B cell (primary cell): ENCODE measurements around the gene G0S2. TPM values are rescaled to one million over a fixed set of nuclear protein-coding genes. Genes with fewer than 3 reads are reported as not detected.

ENCODE experiments used
- ATAC-seq: fragments of 200-7000 bp; cut with Tn5 transposase; one replicate; pipeline ENCODE4 v1.10.0; 2021; ENCODE audit warnings: low read depth, mild to moderate bottlenecking, moderate number of reproducible peaks, moderate library complexity
- CTCF ChIA-PET: fragments of 350-600 bp; sonication (Branson Sonifier 250); formaldehyde crosslinking; loops from one replicate; lab custom pipeline; 2021; ENCODE audit warnings: antibody characterized with exemption, inconsistent platforms; lab: Charles Lee
- POLR2A ChIA-PET: fragments of 350-600 bp; sonication (Branson Sonifier 250); formaldehyde crosslinking; loops from one replicate; lab custom pipeline; 2021; ENCODE audit warnings: antibody characterized with exemption; lab: Charles Lee
- DNase-seq: peaks from one replicate; pipeline ENCODE4 v3.0.0; 2013
- H2AFZ ChIP-seq: 2 replicates; pipeline ENCODE4 v1.6.1; 2012; ENCODE audit warnings: mild to moderate bottlenecking, low read depth, low read length; ENCODE audit not compliant: insufficient read depth, poor library complexity, severe bottlenecking
- H3K27ac ChIP-seq, 2 donors: 1 replicate in 1 of 2; 2 replicates in 1 of 2; pipeline ENCODE4 v1.5.1; 2012 to 2013; ENCODE audit warnings: low read length in 2 of 2, mild to moderate bottlenecking in 2 of 2, moderate library complexity in 1 of 2
- H3K27me3 ChIP-seq, 4 experiments: fragments of 200-600 bp in 1 of 4; sonication (generic) in 1 of 4; replicated peaks in 1 of 4; 1 replicate in 2 of 4; 2 replicates in 2 of 4; pipeline versions ENCODE4 v1.6.1 to v1.7.0; 2013 to 2016; ENCODE audit warnings: low read length in 3 of 4, mild to moderate bottlenecking in 2 of 4, mixed read lengths in 1 of 4, moderate library complexity in 1 of 4; ENCODE audit not compliant: insufficient read depth in 4 of 4, control insufficient read depth in 3 of 4; ENCODE audit errors: control extremely low read depth in 1 of 4
- H3K36me3 ChIP-seq, 2 experiments: replicated peaks in 1 of 2; 1 replicate in 1 of 2; 2 replicates in 1 of 2; pipeline versions ENCODE4 v1.6.1 to v1.7.1; 2013; ENCODE audit warnings: low read length in 1 of 2; ENCODE audit not compliant: insufficient read depth in 2 of 2, control insufficient read depth in 1 of 2; ENCODE audit errors: control extremely low read depth in 1 of 2, extremely low read depth in 1 of 2
- H3K4me1 ChIP-seq, 2 donors: fragments of 200-600 bp in 1 of 2; sonication (generic) in 1 of 2; 1 replicate in 1 of 2; 2 replicates in 1 of 2; pipeline versions ENCODE4 v1.5.1 to v1.6.1; 2013 to 2017; ENCODE audit warnings: low read length in 2 of 2; ENCODE audit not compliant: control insufficient read depth in 2 of 2, insufficient read depth in 2 of 2
- H3K4me2 ChIP-seq: replicated peaks from 2 replicates; pipeline ENCODE3; 2012; ENCODE audit warnings: mild to moderate bottlenecking, low read depth, low read length; ENCODE audit not compliant: poor library complexity, severe bottlenecking
- H3K4me3 ChIP-seq, 5 experiments: fragments of 200-600 bp in 1 of 5; sonication (generic) in 1 of 5; 1 replicate in 3 of 5; 2 replicates in 2 of 5; pipeline versions ENCODE4 v1.5.1 to v1.7.0; 2011 to 2016; ENCODE audit warnings: low read length in 4 of 5, mild to moderate bottlenecking in 4 of 5, low read depth in 2 of 5, control low read depth in 1 of 5, moderate library complexity in 1 of 5; ENCODE audit not compliant: insufficient read depth in 1 of 5; ENCODE audit errors: control extremely low read depth in 1 of 5, extremely low read depth in 1 of 5
- H3K79me2 ChIP-seq: fragments of 200-600 bp; sonication (generic); one replicate; pipeline ENCODE4 v1.6.0; 2016; ENCODE audit warnings: low read length; ENCODE audit not compliant: control insufficient read depth, insufficient read depth
- H3K9ac ChIP-seq: fragments of 200-600 bp; sonication (generic); 2 replicates; pipeline ENCODE4 v1.6.1; 2017; ENCODE audit warnings: mild to moderate bottlenecking, low read length, moderate library complexity
- H3K9me3 ChIP-seq, 3 donors: one replicate each; pipeline versions ENCODE4 v1.6.1 to v1.7.1; 2013; ENCODE audit warnings: low read length in 2 of 3; ENCODE audit not compliant: control insufficient read depth in 2 of 3, insufficient read depth in 1 of 3; ENCODE audit errors: control extremely low read depth in 1 of 3
- H4K20me1 ChIP-seq: 2 replicates; pipeline ENCODE4 v1.6.0; 2012; ENCODE audit warnings: mild to moderate bottlenecking, low read length; ENCODE audit not compliant: insufficient read depth, control insufficient read depth, poor library complexity, severe bottlenecking
- H3K27ac Mint-ChIP-seq: one replicate; pipeline ENCODE4 v1.8.0; 2021; ENCODE audit warnings: mixed read lengths
- H3K27me3 Mint-ChIP-seq: one replicate; pipeline ENCODE4 v1.8.0; 2021; ENCODE audit warnings: mixed read lengths
- H3K4me1 Mint-ChIP-seq: one replicate; pipeline ENCODE4 v1.8.0; 2021; ENCODE audit warnings: mixed read lengths
- H3K4me3 Mint-ChIP-seq: one replicate; pipeline ENCODE4 v1.8.0; 2021; ENCODE audit warnings: mixed read lengths
- H3K9me3 Mint-ChIP-seq: one replicate; pipeline ENCODE4 v1.8.0; 2022; ENCODE audit warnings: mixed read lengths; ENCODE audit not compliant: insufficient read depth
- EZH2 ChIP-seq: IDR thresholded peaks from 2 replicates; pipeline ENCODE4 v1.6.1; 2012; ENCODE audit warnings: borderline replicate concordance, low read depth, mild to moderate bottlenecking, moderate library complexity, low read length; ENCODE audit not compliant: insufficient read depth, poor library complexity, severe bottlenecking
- WGBS: methylation state at CpG from one replicate; pipeline ENCODE4 v1.1.5; 2013; ENCODE audit warnings: missing lambda C conversion rate; ENCODE audit not compliant: insufficient coverage; 5-methylcytosine and 5-hydroxymethylcytosine counted together
- intact Hi-C: fragments of 100-400 bp; cut with micrococcal nuclease; formaldehyde crosslinking; loops from one replicate; pipeline ENCODE4 v1.10.0; 2022
- polyA plus RNA-seq: library from polyadenylated mRNA; depleted of rRNA; stranded (reverse); fragments of >200 nt; gene quantifications from 2 replicates; pipeline ENCODE4 v1.2.3, GENCODE V29; 2012
- total RNA-seq, 2 donors: library from RNA; stranded (reverse); fragments of 120-200 nt in 1 of 2; gene quantifications; 1 replicate in 1 of 2; 2 replicates in 1 of 2; pipeline versions ENCODE4 v1.2.3 to v1.2.4, GENCODE V29; 2013 to 2022
- TF ChIP-seq, protein P1 (sequence below): fragments of 200-600 bp; IDR thresholded peaks from one replicate; pipeline ENCODE4 v1.8.0; 2022; ENCODE audit warnings: antibody characterized with exemption, mild to moderate bottlenecking

Gene G0S2
- total and polyA plus RNA-seq, 2 donors (not counting 1 experiment from before 2014, with no cell fraction given), result 6.2 TPM; not detected in 1

DNA sequence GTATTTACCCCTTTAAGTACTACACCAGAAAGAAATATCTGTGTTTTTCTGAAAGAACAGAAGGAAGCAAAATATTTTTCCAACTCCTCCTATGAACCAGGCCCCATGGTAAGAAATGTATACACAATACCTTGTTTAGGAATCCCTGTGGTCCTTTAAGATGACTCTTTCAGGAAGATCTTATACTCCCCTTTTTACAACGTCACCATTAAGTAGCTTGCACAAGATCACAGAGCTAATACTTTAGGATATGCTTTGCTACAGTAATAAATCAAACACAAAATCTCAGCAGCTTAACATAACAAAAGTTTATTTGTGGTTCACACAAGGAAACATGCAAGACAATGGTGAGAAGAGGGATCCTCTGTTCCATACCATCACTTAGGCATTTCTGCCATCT is 14.1 kb upstream of the G0S2 start:
- no peaks in the 10 kb centered on the region for H3K79me2 ChIP-seq
- no peak overlapping the region for H3K4me3 ChIP-seq
- WGBS, result no CpG with 5 or more reads among the region's 1 CpG
- intact Hi-C loops, result no loop called here
- no peak overlapping the region for H3K4me2 ChIP-seq
- ChIA-PET POLR2A (no interaction called here), CTCF (interaction anchor here (1.6 to 1.8 kb wide), 2 partner anchors 32 to 37 kb away, joined by 3 to 5 read pairs; no protein-coding TSS in a partner anchor)
- no peak for TF ChIP-seq EZH2
- no peaks in the 10 kb centered on the region for H3K9me3 Mint-ChIP-seq
- no peaks in the 10 kb centered on the region for H3K9me3 ChIP-seq
- no peaks in the 10 kb centered on the region for H3K36me3 ChIP-seq
- H3K27ac ChIP-seq, result no peak overlapping the region
- no peak overlapping the region for H3K9ac ChIP-seq
- no peak overlapping the region for H3K27ac Mint-ChIP-seq
- no peak overlapping the region for H2AFZ ChIP-seq
- H3K4me1 Mint-ChIP-seq, result peaks cover 6% of the 10 kb centered on the region
- peaks cover 5% of the 10 kb centered on the region in 2 donors for H3K4me1 ChIP-seq
- peaks cover 18% of the 10 kb centered on the region for H3K27me3 Mint-ChIP-seq
- DNase-seq (no peak), ATAC-seq (no peak)
- H4K20me1 ChIP-seq, result no peaks in the 10 kb centered on the region
- H3K4me3 Mint-ChIP-seq, result no peak overlapping the region
- H3K27me3 ChIP-seq, result peaks cover 0 to 8% (median 0%) of the 10 kb centered on the region in 4 experiments

DNA sequence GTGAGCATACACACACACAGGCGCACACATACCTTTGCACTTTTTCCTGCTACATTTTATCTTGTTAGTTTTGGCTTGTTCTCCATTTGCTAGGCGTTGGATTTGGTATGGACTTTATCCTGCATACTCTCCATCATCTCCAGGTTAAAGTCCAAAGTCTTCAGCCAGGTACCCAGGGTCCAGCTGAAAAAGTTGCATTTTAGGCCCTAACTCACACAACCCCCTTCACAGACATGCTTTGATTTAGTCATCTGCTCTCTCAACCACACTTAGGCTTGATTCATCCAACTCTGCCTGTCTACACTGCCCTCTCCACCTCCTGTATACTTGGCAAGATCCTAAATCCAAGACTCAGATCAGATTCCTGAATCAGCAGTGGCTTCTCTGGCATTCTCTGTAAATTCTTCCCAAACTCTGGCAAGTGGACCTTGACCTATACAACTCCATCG is 12.3 kb upstream of the G0S2 start:
- POLR2A ChIA-PET, result no interaction called here
- TF ChIP-seq, protein P1, sequence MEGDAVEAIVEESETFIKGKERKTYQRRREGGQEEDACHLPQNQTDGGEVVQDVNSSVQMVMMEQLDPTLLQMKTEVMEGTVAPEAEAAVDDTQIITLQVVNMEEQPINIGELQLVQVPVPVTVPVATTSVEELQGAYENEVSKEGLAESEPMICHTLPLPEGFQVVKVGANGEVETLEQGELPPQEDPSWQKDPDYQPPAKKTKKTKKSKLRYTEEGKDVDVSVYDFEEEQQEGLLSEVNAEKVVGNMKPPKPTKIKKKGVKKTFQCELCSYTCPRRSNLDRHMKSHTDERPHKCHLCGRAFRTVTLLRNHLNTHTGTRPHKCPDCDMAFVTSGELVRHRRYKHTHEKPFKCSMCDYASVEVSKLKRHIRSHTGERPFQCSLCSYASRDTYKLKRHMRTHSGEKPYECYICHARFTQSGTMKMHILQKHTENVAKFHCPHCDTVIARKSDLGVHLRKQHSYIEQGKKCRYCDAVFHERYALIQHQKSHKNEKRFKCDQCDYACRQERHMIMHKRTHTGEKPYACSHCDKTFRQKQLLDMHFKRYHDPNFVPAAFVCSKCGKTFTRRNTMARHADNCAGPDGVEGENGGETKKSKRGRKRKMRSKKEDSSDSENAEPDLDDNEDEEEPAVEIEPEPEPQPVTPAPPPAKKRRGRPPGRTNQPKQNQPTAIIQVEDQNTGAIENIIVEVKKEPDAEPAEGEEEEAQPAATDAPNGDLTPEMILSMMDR, result no peak
- no peak for TF ChIP-seq EZH2
- no peaks in the 10 kb centered on the region for H3K9me3 Mint-ChIP-seq
- intact Hi-C loops, result no loop called here
- H3K27me3 Mint-ChIP-seq, result peaks cover 13% of the 10 kb centered on the region
- peaks cover 5% of the 10 kb centered on the region in 2 donors for H3K4me1 ChIP-seq
- H3K4me3 ChIP-seq, result no peak overlapping the region
- H3K27ac Mint-ChIP-seq, result no peak overlapping the region
- no peaks in the 10 kb centered on the region for H3K79me2 ChIP-seq
- peaks cover 0 to 1% (median 0%) of the 10 kb centered on the region in 4 experiments for H3K27me3 ChIP-seq
- no peak overlapping the region for H3K27ac ChIP-seq
- DNase-seq (no peak), ATAC-seq (no peak)
- no peak overlapping the region for H2AFZ ChIP-seq
- no peak overlapping the region for H3K4me2 ChIP-seq
- H3K4me1 Mint-ChIP-seq, result peaks cover 6% of the 10 kb centered on the region
- no peak overlapping the region for H3K4me3 Mint-ChIP-seq
- WGBS, result 90% methylated on average over 2 of the region's 3 CpGs
- H4K20me1 ChIP-seq, result no peaks in the 10 kb centered on the region
- H3K9ac ChIP-seq, result no peak overlapping the region
- no peaks in the 10 kb centered on the region for H3K36me3 ChIP-seq
- no peaks in the 10 kb centered on the region for H3K9me3 ChIP-seq
- CTCF ChIA-PET, result interaction anchor here (1.8 kb wide), 1 partner anchor 30 kb away, joined by 5 read pairs; no protein-coding TSS in a partner anchor
